Smooth muscle cell of the umbilical artery (primary cell): ENCODE results near the gene POMT1. TPM values are rescaled to one million over a fixed set of nuclear protein-coding genes. Genes with fewer than 3 reads are reported as not detected.

Source experiments
- total RNA-seq: library from RNA; depleted of rRNA; stranded (reverse); fragments of >200 nt; gene quantifications from 2 replicates; pipeline ENCODE4 v1.2.3, GENCODE V29; 2014

Gene POMT1
- 31.8 and 34.8 TPM in 2 replicates for total RNA-seq

DNA sequence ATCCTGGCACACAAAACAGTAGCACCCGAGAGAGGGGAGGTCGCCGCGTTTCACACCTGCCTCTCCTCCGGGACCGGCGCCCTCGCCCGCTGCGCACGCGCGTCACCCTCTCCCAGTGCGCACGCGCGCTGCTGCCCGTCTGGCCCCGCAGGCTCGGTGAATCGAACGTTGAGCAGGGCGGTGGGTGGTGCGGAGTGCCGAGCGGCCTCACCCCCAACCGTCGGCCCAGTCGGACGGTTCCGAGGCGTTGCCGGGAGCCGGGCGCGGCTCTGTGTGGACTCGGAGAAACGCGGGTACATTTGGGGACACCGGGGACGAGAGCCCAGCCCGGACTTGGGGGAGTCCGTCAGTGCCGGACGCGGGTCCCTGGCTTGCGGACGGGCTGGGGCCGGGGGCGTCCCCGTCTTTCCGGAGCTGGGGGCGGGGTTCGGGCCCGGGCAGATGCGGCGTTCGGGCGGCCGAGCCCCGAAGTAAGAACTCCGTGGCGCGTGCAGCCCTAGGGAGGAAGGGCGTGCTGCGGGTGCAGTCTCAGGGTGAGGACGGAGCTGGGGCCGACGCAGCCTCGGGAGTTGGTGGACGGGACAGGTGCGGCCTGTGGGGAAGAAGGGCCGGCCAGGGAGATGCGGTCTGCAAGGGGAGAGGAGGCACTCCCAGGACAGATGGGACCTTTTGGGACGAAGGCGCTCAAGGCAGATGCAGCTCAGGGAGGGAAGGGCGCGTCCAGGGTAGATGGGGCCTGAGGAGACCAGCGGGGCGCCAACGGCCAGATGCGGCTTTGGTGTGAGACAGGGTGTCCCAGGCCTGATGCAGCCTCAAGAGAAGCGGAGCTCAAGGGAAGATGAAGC lies at the start of gene POMT1:
Gene POMT1, plus strand, starts transcription at position 138 of the 845 bp plus-strand sequence. CDS start 1,301 bp downstream, outside the sequence.

GRCh38 chr9:131530920-131531832 lies 28.5 kb downstream of the POMT1 start, which contains the start of gene UCK1:
Gene UCK1, minus strand, starts transcription at chr9:131531263. Its CDS starts 89 bp downstream, at chr9:131531174.

DNA sequence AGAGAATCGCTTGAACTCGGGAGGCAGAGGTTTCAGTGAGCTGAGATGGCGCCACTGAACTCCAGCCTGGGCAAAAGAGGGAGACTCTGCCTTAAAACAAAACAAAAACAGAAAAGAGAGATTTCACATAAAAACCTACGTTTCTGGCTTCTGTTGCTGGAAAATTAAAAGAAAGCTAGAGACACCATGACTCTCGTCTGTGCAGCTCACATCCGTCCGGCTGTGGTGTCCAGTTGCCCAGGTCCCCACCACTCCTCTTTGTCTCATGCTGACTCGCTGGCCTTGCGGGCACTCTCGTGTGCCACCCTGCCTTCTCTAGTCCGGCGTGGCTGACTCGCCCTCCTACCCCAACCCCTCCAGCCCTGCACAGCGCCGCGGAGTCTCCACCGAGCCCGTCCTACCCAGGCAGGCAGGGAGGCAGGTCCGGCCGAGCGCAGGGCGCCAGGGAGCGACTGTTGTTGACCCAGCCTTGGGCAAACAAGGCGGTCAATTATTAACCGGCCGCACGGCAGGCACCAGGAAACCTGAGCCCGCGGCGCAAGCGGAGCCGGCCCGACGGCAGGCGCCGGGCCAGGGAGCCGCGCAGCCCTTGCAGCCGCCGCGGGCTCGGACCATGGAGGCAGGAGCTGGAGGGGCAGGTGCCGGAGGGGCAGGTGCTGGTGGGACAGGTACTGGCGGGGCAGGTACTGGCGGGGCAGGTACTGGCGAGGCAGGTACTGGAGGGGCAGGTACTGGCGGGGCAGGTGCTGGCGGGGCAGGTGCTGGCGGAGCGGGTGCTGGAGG lies 42.5 kb downstream of the POMT1 start, which contains the start of gene PRRT1B:
Gene PRRT1B, plus strand, starts transcription at position 521 of the 783 bp plus-strand sequence. Its CDS starts 93 bp downstream, at position 614.

Other genes starting within 250 kb of the POMT1 start
- gene FAM78A, start 226.4 kb upstream of the POMT1 start, total RNA-seq, result 0.74 and 0.89 TPM in 2 replicates
- 5.3 and 6.1 TPM in 2 replicates for gene PLPP7, start 213.2 kb upstream of the POMT1 start, total RNA-seq
- gene PRRC2B, start 108.8 kb upstream of the POMT1 start, total RNA-seq, result 53.7 and 153 TPM in 2 replicates
- gene UCK1, start 28.3 kb downstream of the POMT1 start, total RNA-seq, result 8.3 and 14.7 TPM in 2 replicates
- not detected in 2 replicates for gene PRRT1B, start 42.6 kb downstream of the POMT1 start, total RNA-seq
- gene RAPGEF1, start 237.2 kb downstream of the POMT1 start, total RNA-seq, result 12.5 and 25.8 TPM in 2 replicates